Erythroblast (primary cell): Measurements from ENCODE around the gene PTPRT.

Experiments used
- DNase-seq, 2 experiments: peaks; one replicate each; lab custom pipeline; 2025; lab: John Stamatoyannopoulos, UW
- GATA1 ChIP-seq: IDR thresholded peaks from 2 replicates; pipeline ENCODE4 v1.6.1; 2011; ENCODE audit warnings: low read depth, mild to moderate bottlenecking, control low read depth, low read length, moderate library complexity
- POLR2A ChIP-seq: IDR thresholded peaks from 2 replicates; pipeline ENCODE4 v1.6.1; 2011; ENCODE audit warnings: mild to moderate bottlenecking, low read length

PTPRT gene

GRCh38 chr20:42099101-42099500, 1090.6 kb downstream of the PTPRT start:
- DNase-seq = no peak
- no peak for TF ChIP-seq POLR2A
- no peak for TF ChIP-seq GATA1

GRCh38 chr20:42098418-42098817, 1091.3 kb downstream of the PTPRT start:
- TF ChIP-seq GATA1 (no peak), POLR2A (no peak)
- no peak for DNase-seq

GRCh38 chr20:42097741-42098140, 1092.0 kb downstream of the PTPRT start:
- TF ChIP-seq GATA1 (no peak), POLR2A (no peak)
- no peak for DNase-seq

- no peak for TF ChIP-seq POLR2A
- TF ChIP-seq GATA1 = no peak
- no peak for DNase-seq
These were observed 1094.5 kb downstream of the PTPRT start for GRCh38 chr20:42095221-42095620.

- TF ChIP-seq POLR2A (no peak), GATA1 (no peak)
- DNase-seq = no peak
These were observed 1095.9 kb downstream of the PTPRT start for GRCh38 chr20:42093542-42094440.

- no peak for TF ChIP-seq POLR2A
- no peak for TF ChIP-seq GATA1
- no peak for DNase-seq
These were observed 1096.7 kb downstream of the PTPRT start for GRCh38 chr20:42093041-42093440.

GRCh38 chr20:42085366-42085765, 1104.3 kb downstream of the PTPRT start:
- DNase-seq = no peak
- TF ChIP-seq GATA1 (no peak), POLR2A (no peak)

- TF ChIP-seq GATA1 = no peak
- TF ChIP-seq POLR2A = no peak
- no peak for DNase-seq
These were observed 1106.4 kb downstream of the PTPRT start for GRCh38 chr20:42083280-42083679.

GRCh38 chr20:42082611-42083010, 1107.1 kb downstream of the PTPRT start:
- no peak for TF ChIP-seq GATA1
- TF ChIP-seq POLR2A = no peak
- DNase-seq = peak in 1 of 2 experiments; percentile 5

GRCh38 chr20:42080956-42081355, 1108.8 kb downstream of the PTPRT start:
- no peak for DNase-seq
- TF ChIP-seq POLR2A = no peak
- TF ChIP-seq GATA1 = no peak

GRCh38 chr20:42074944-42075343, 1114.8 kb downstream of the PTPRT start:
- no peak for TF ChIP-seq GATA1
- TF ChIP-seq POLR2A = no peak
- DNase-seq = no peak

- no peak for DNase-seq
- no peak for TF ChIP-seq POLR2A
- no peak for TF ChIP-seq GATA1
These were observed 1122.1 kb downstream of the PTPRT start for GRCh38 chr20:42067596-42067995.

- TF ChIP-seq GATA1 (no peak), POLR2A (no peak)
- no peak for DNase-seq
These were observed 1122.5 kb downstream of the PTPRT start for GRCh38 chr20:42067174-42067573.

GRCh38 chr20:42063141-42063540, 1126.6 kb downstream of the PTPRT start:
- DNase-seq = no peak
- TF ChIP-seq GATA1 (no peak), POLR2A (no peak)
